Measurements from ENCODE around the gene IRF2BP2.
A peak's percentile ranks its signal among the peaks of the same experiment; 100 is the strongest.

IRF2BP2 gene

DNA sequence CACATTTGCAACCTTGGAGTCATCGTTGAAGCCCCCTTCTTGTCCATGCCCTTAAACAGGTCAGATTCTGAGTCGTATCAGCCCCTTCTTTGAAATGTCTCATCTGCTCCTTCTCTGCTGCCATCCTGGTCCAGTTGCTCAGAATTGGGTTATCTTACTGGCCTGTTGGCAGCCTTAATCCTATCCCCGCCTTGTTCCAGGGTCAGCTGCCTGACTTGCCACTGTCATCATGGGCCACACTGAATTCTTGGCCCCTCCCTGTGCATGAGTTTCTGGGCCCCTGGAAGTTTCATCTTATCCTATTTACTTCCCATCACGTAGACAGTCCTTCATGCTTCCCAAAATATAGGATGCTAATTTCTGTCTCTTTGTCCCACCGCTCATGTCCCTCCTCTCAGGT, 23.7 kb downstream of the IRF2BP2 start (continued):
- TF ChIP-seq ZNF48 (tag by site-specific recombination; IDR thresholded peaks at IDR 0.05) (no peak), ZNF558 (tag by site-specific recombination; IDR thresholded peaks at IDR 0.05) (no peak), ZNF747 (tag by site-specific recombination; IDR thresholded peaks at IDR 0.05) (no peak), ZSCAN16 (tag by site-specific recombination; IDR thresholded peaks at IDR 0.05) (no peak), KLF9 (tag by site-specific recombination; IDR thresholded peaks at IDR 0.05; ENCODE audit: low read depth) (no peak), BCL11A (tag by site-specific recombination; IDR thresholded peaks at IDR 0.05; ENCODE audit: low read depth) (no peak), ZBTB48 (tag by site-specific recombination; IDR thresholded peaks at IDR 0.05) (no peak), MEIS1 (CRISPR knock-in tag; IDR thresholded peaks at IDR 0.05; ENCODE audit: borderline replicate concordance) (no peak)

GRCh38 chr1:234585330-234586055, 24.5 kb downstream of the IRF2BP2 start:
- CTCF ChIA-PET, result interaction anchor here (0.6 to 2.5 kb wide), 9 partner anchors 10 to 1060 kb away, joined by 3 to 10 read pairs (median 5); no protein-coding TSS in a partner anchor
- TF ChIP-seq ZNF335 (tag by site-specific recombination; conservative IDR thresholded peaks at IDR 0.05), result 0 out of 2 replicates have a peak, but pooled peaks have one; percentile 26
- TF ChIP-seq KLF10 (tag by site-specific recombination; IDR thresholded peaks at IDR 0.05), result 0 out of 2 replicates have a peak, but pooled peaks have one; percentile 11
- TF ChIP-seq, protein P1, sequence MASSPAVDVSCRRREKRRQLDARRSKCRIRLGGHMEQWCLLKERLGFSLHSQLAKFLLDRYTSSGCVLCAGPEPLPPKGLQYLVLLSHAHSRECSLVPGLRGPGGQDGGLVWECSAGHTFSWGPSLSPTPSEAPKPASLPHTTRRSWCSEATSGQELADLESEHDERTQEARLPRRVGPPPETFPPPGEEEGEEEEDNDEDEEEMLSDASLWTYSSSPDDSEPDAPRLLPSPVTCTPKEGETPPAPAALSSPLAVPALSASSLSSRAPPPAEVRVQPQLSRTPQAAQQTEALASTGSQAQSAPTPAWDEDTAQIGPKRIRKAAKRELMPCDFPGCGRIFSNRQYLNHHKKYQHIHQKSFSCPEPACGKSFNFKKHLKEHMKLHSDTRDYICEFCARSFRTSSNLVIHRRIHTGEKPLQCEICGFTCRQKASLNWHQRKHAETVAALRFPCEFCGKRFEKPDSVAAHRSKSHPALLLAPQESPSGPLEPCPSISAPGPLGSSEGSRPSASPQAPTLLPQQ (tag by site-specific recombination; IDR thresholded peaks at IDR 0.05), result no peak
- peak; percentile 94 for TF ChIP-seq ZBTB17 (tag by site-specific recombination; IDR thresholded peaks at IDR 0.05)
- no peak for TF ChIP-seq SP3 (tag by site-specific recombination; IDR thresholded peaks at IDR 0.05)
- TF ChIP-seq ZNF600 (tag by site-specific recombination; IDR thresholded peaks at IDR 0.05), result 0 out of 2 replicates have a peak, but pooled peaks have one; percentile 16
- TF ChIP-seq ZIC2 (tag by site-specific recombination; IDR thresholded peaks at IDR 0.05), result peak; percentile 26; the same call in 1 of the 2 replicates
- TF ChIP-seq ZNF660 (tag by site-specific recombination; IDR thresholded peaks at IDR 0.05), result peak; percentile 5; the same call in 1 of the 2 replicates
- TF ChIP-seq ZBTB20 (tag by site-specific recombination; IDR thresholded peaks at IDR 0.05), result peak; percentile 16; the same call in 1 of the 2 replicates
- TF ChIP-seq ZEB2 (tag by site-specific recombination; IDR thresholded peaks at IDR 0.05), result no peak
- no peak for TF ChIP-seq ZSCAN30 (tag by site-specific recombination; IDR thresholded peaks at IDR 0.05)
- POLR2A ChIA-PET, result interaction anchor here (1.1 to 1.6 kb wide), 4 partner anchors 13 to 76 kb away, joined by 3 to 6 read pairs (median 4); no protein-coding TSS in a partner anchor
- Histone ChIP-seq H3K9me3 (ENCODE audit: control insufficient read depth, insufficient read depth, low read depth, low read length) (no peaks in the 10 kb centered on the region), H3K27ac (ENCODE audit: extremely low read depth, low read depth, low read length) (no peak overlapping the region), H3K4me1 (ENCODE audit: control insufficient read depth, insufficient read depth, low read length) (peaks cover 7% of the 10 kb centered on the region; the same call in 1 of the 2 replicates), H3K4me3 (ENCODE audit: low read depth, low read length) (no peak overlapping the region), H3K36me3 (ENCODE audit: control insufficient read depth in 2 of 2, insufficient read depth in 1 of 2, low read length in 2 of 2) (no peaks in the 10 kb centered on the region)

- ChIA-PET CTCF (interaction anchor here (0.6 to 2.5 kb wide), 11 partner anchors 10 to 1059 kb away, joined by 3 to 10 read pairs (median 3); no protein-coding TSS in a partner anchor), POLR2A (interaction anchor here (0.5 to 1.6 kb wide), 8 partner anchors 13 to 86 kb away, joined by 3 to 6 read pairs (median 4); no protein-coding TSS in a partner anchor)
- no peak overlapping the region for H3K4me3 ChIP-seq (ENCODE audit: low read depth, low read length)
- H3K27ac ChIP-seq (ENCODE audit: extremely low read depth, low read depth, low read length), result no peak overlapping the region
- no peaks in the 10 kb centered on the region for H3K36me3 ChIP-seq (ENCODE audit: control insufficient read depth in 2 of 2, insufficient read depth in 1 of 2, low read length in 2 of 2)
- no peaks in the 10 kb centered on the region for H3K9me3 ChIP-seq (ENCODE audit: control insufficient read depth, insufficient read depth, low read depth, low read length)
- peaks cover 7% of the 10 kb centered on the region; the same call in 1 of the 2 replicates for H3K4me1 ChIP-seq (ENCODE audit: control insufficient read depth, insufficient read depth, low read length)
- TF ChIP-seq ZNF433 (tag by site-specific recombination; IDR thresholded peaks at IDR 0.05; ENCODE audit: low read depth) (no peak), ZNF585B (tag by site-specific recombination; IDR thresholded peaks at IDR 0.05) (no peak), ZNF223 (tag by site-specific recombination; IDR thresholded peaks at IDR 0.05) (no peak), ZNF830 (tag by site-specific recombination; IDR thresholded peaks at IDR 0.05; ENCODE audit: low read depth) (no peak), ZNF155 (tag by site-specific recombination; IDR thresholded peaks at IDR 0.05) (no peak), ZNF48 (tag by site-specific recombination; IDR thresholded peaks at IDR 0.05) (no peak), ZNF2 (tag by site-specific recombination; IDR thresholded peaks at IDR 0.05) (no peak), ZBTB20 (tag by site-specific recombination; IDR thresholded peaks at IDR 0.05) (no peak), EGR2 (tag by site-specific recombination; IDR thresholded peaks at IDR 0.05; ENCODE audit: low read depth) (no peak), ZNF555 (tag by site-specific recombination; conservative IDR thresholded peaks at IDR 0.05) (no peak), ZNF510 (tag by site-specific recombination; IDR thresholded peaks at IDR 0.05; ENCODE audit: insufficient replicate concordance) (no peak), ZNF10 (tag by site-specific recombination; IDR thresholded peaks at IDR 0.05) (no peak)
- TF ChIP-seq, protein P2, sequence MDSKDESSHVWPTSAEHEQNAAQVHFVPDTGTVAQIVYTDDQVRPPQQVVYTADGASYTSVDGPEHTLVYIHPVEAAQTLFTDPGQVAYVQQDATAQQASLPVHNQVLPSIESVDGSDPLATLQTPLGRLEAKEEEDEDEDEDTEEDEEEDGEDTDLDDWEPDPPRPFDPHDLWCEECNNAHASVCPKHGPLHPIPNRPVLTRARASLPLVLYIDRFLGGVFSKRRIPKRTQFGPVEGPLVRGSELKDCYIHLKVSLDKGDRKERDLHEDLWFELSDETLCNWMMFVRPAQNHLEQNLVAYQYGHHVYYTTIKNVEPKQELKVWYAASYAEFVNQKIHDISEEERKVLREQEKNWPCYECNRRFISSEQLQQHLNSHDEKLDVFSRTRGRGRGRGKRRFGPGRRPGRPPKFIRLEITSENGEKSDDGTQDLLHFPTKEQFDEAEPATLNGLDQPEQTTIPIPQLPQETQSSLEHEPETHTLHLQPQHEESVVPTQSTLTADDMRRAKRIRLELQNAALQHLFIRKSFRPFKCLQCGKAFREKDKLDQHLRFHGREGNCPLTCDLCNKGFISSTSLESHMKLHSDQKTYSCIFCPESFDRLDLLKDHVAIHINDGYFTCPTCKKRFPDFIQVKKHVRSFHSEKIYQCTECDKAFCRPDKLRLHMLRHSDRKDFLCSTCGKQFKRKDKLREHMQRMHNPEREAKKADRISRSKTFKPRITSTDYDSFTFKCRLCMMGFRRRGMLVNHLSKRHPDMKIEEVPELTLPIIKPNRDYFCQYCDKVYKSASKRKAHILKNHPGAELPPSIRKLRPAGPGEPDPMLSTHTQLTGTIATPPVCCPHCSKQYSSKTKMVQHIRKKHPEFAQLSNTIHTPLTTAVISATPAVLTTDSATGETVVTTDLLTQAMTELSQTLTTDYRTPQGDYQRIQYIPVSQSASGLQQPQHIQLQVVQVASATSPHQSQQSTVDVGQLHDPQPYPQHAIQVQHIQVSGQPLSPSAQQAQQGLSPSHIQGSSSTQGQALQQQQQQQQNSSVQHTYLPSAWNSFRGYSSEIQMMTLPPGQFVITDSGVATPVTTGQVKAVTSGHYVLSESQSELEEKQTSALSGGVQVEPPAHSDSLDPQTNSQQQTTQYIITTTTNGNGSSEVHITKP (tag by site-specific recombination; IDR thresholded peaks at IDR 0.05), result peak; percentile 34; the same call in 1 of the 2 replicates
These were observed 25.1 kb downstream of the IRF2BP2 start for GRCh38 chr1:234584926-234585325.

Measured in HEK293 (cell line).